GM12875 (cell line): Measurements from ENCODE around the gene DLK1.

ENCODE experiments used
- H3K4me3 ChIP-seq: one replicate; pipeline ENCODE4 v1.5.1; 2011; ENCODE audit warnings: low read depth, low read length, control low read depth
- TF ChIP-seq, protein P1 (sequence below): IDR thresholded peaks from 2 replicates; pipeline ENCODE4 v1.5.1; 2011; ENCODE audit warnings: low read depth, mild to moderate bottlenecking, control low read depth, inconsistent platforms, low read length, moderate library complexity, borderline replicate concordance; ENCODE audit not compliant: insufficient read depth

Gene DLK1

DNA sequence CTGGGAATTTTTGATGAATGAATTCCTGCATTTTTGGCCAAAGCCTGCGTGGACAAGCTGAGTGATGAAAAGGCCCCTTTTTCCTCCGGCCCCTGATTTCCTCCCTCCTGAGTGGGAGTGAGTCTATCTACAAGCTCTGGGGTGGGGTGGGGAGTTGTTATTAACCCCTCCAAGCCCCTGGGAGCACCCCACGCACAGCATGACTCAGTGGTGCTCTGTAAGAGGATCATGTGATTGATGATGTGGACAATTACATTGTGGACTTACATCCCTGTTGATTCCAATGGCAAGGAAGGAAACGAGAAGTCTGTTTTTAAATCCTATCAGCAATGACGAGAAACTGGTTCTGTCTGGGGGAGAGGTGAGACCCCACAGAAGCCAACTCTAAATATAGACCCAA, 5.1 kb upstream of the DLK1 start:
- TF ChIP-seq, protein P1, sequence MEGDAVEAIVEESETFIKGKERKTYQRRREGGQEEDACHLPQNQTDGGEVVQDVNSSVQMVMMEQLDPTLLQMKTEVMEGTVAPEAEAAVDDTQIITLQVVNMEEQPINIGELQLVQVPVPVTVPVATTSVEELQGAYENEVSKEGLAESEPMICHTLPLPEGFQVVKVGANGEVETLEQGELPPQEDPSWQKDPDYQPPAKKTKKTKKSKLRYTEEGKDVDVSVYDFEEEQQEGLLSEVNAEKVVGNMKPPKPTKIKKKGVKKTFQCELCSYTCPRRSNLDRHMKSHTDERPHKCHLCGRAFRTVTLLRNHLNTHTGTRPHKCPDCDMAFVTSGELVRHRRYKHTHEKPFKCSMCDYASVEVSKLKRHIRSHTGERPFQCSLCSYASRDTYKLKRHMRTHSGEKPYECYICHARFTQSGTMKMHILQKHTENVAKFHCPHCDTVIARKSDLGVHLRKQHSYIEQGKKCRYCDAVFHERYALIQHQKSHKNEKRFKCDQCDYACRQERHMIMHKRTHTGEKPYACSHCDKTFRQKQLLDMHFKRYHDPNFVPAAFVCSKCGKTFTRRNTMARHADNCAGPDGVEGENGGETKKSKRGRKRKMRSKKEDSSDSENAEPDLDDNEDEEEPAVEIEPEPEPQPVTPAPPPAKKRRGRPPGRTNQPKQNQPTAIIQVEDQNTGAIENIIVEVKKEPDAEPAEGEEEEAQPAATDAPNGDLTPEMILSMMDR: no peak
- H3K4me3 ChIP-seq: no peak overlapping the region

DNA sequence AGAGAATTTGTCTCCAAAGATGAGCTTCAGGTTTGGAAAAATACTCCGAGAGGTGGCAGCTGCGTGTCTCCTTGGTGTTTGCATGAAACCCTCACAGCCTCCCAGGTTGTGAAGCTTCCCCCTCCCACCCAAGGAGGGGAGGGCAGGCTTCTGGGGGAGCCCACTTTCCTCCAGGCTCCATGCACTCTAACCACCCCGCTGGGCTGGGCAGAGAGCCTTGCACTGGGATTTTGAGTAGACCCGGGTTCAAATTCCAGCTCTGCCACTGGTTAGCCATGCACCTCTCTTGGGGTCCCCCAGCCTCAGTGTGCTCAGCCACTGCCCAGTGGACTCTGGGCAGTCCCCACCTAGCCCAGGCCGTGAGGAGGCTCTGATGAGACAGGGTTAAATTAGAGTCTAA, 4.3 kb upstream of the DLK1 start:
- H3K4me3 ChIP-seq: no peak overlapping the region
- TF ChIP-seq, protein P1: no peak

DNA sequence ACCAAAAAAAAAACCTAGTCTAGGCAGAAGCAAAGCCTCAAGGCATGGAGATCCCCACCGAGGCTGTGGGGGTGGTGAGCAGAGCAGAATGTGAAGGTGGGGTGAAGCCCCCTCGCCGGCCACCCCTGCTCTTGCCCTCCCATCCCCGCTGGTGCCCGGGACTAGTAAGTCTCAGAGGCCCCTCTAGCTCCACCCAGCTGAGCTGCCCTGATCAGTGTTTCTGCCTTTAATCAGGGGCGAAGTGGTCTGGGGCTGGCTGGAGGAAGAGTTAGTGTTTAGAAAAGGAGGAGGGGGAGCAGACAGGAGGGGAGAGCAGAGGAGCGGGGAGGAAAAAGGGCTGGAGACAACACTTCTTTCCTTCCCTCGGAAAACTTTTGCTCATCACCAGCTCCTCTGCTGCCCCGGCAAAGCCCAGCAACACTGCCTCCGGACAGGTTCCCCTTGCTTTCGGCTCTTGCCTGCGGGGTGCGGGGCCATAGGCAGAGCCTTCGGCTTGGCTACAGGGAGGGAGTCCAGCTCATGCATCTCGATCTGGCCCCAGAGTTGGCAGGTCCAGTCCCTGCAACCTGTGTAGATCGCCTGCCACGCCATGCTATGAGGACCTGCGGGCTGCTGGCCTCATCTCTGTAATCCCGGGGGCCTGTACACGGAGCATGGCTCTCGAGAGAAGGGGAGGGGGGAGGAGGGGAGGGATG, 3.4 kb upstream of the DLK1 start:
- TF ChIP-seq, protein P1: no peak
- H3K4me3 ChIP-seq: no peak overlapping the region

DNA sequence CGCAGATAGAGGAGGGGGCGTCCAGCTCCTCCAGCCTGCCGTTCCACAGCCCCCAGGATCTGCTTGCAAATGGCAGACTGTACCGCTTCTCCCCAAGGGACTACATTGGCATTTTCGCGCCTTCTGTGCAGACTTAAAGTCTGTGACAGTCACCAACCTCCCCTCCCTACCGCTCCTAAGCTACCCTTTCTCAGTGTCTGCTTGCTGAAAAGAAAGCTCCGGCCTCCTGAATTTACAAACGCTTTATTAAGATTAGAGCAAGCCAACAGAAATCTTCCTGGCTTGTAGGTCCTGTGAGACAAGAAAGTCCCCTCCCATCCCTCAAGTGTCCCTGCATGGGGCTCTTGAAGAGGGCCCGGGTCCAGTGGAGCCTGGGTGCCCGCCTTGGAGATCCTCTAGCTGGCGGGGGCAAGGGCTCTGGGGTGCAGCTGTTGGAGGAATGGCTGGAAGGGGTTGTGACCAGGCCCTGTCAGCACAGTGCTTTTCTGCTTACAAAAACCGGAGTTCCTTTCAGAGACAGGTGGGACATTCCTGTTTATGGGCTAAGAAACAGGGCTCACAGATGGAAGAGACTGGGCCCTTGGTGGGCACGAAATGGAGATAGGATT, 2.8 kb upstream of the DLK1 start:
- H3K4me3 ChIP-seq: no peak overlapping the region
- TF ChIP-seq, protein P1: no peak

DNA sequence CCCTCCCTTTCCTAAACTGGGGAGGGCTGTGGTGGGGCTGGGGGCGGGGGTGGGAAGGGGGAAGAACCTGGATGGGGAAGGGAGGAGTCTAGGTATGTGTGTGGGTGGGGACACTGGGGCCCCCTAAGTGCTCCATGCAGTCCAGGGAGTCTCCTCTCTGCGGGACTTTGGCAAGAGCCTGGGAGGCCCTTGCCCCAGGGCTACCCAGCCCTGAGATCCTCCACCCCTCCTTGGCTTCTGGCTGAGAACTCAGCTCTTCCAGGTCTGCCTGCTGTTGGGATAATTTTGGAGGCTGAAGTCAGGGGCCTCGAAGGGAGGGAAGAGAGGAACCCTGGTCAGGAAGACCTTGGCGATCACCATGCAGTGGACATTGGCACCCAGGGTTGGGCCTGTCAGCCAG, 2.2 kb upstream of the DLK1 start:
- TF ChIP-seq, protein P1: no peak
- no peak overlapping the region for H3K4me3 ChIP-seq

DNA sequence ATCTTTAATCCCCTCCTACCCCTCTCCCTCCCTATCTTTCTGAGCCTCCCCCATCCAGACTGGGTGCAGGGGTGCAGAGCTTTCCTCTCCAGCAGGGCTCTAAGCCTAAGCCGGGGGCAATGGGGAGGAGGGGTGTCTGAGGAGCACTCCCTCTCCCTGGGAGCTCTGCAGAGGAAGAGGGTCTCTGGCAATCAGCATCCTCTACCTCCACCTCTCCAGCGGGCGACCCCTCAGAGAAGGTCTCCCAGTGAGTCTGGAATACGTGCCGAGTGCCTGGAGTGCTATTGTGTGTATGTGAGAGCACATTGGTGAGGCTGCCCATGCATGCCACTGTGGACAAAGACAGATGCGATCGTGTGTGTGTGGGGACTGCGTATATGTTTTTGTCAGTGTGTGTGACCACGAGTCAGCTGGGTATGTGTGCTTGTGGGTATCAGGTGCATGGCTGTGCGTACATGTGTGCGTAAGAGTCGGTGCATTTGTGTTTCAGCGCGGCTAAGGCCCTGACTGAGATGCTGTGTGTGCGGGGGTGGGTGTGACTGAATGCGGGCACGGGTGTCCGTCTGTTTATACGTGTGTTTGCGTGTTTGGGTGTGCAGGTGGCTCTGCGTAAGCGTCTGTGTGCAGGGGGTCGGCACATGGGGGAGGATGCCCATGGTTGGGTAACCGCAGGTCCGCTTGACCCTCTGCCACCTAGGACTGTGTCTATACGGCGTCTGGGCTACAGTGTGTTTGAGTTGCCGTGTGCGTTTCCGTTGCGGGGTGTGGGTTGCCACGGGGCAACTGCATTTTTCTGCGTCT, 905 bp upstream of the DLK1 start:
- H3K4me3 ChIP-seq: no peak overlapping the region
- TF ChIP-seq, protein P1: no peak
